Measurements from ENCODE around the gene NAA50.

NAA50 gene

GRCh38 chr3:113741620-113742019 lies 4.4 kb downstream of the NAA50 start:
- H3K27ac ChIP-seq: no peak overlapping the region
- TF ChIP-seq CTCF (conservative IDR thresholded peaks at IDR 0.05): no peak
- no peak for TF ChIP-seq ZFX (IDR thresholded peaks at IDR 0.05)

- H3K27ac ChIP-seq: no peak overlapping the region
- no peak for TF ChIP-seq ZFX (IDR thresholded peaks at IDR 0.05)
- TF ChIP-seq CTCF (conservative IDR thresholded peaks at IDR 0.05): no peak
Measured at GRCh38 chr3:113741086-113741485, 5.0 kb downstream of the NAA50 start.

DNA sequence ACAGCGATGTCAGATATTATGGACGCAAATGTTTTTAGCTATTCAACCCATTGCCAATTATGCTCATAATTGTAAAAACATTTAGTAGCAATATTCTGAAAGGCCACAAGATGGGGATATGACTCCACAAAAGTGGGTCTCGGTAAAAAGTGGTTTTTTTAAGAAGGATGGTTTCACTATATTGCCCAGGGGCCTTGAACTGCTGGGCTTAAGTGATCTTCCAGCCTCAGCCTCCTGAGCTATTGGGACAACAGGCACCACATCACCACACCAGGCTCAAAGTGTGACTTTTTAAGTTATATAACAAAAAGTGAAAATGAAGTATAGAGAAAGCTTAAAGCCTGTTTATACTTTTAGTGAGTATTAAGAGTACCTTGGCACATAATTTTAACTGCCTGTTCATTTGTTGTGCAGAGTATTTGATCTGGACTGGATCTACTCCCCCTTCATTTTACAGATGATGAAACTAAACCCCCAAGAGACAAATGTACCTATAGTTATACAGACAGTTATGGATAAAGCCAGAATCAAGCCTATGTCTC lies 9.4 kb downstream of the NAA50 start:
- TF ChIP-seq ZFX (IDR thresholded peaks at IDR 0.05): no peak
- peak; percentile 71 for TF ChIP-seq CTCF (conservative IDR thresholded peaks at IDR 0.05)
- H3K27ac ChIP-seq: no peak overlapping the region

GRCh38 chr3:113731694-113732093 lies 14.4 kb downstream of the NAA50 start:
- TF ChIP-seq ZFX (IDR thresholded peaks at IDR 0.05) (no peak), CTCF (conservative IDR thresholded peaks at IDR 0.05) (no peak)
- H3K27ac ChIP-seq: no peak overlapping the region

GRCh38 chr3:113730550-113730949 lies 15.5 kb downstream of the NAA50 start:
- H3K27ac ChIP-seq: no peak overlapping the region
- no peak for TF ChIP-seq ZFX (IDR thresholded peaks at IDR 0.05)
- no peak for TF ChIP-seq CTCF (conservative IDR thresholded peaks at IDR 0.05)

DNA sequence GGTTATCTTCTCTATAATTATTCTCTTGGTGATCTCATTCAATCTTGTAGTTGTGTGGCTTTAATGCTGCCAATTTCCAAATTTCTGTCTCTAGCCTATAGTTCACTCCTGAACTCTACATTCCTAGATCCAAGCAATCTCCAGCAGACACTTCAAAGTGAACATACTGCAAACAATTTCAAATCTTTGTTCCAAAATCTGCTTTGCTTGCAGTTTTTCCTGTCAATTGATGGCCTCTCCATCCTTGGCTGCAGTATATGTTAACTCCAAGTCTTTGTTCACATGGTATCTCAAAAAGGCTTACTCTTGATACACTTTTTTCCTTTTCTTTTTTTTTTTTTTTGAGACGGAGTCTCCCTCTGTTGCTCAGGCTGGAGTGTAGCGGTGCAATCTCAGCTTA lies 17.4 kb downstream of the NAA50 start:
- no peak for TF ChIP-seq ZFX (IDR thresholded peaks at IDR 0.05)
- no peak for TF ChIP-seq CTCF (conservative IDR thresholded peaks at IDR 0.05)
- H3K27ac ChIP-seq: no peak overlapping the region

- TF ChIP-seq ZFX (IDR thresholded peaks at IDR 0.05): no peak
- TF ChIP-seq CTCF (conservative IDR thresholded peaks at IDR 0.05): no peak
- H3K27ac ChIP-seq: no peak overlapping the region
Measured at GRCh38 chr3:113721636-113722035, 24.4 kb downstream of the NAA50 start.

All from C4-2B (cell line).